GM19099 (cell line): ENCODE results near the gene SLC25A40.

Source experiments
- POLR2A ChIP-seq: IDR thresholded peaks from 3 replicates; pipeline ENCODE4 v1.6.1; 2011; ENCODE audit warnings: low read depth; ENCODE audit not compliant: insufficient read length; ENCODE audit errors: extremely low read depth

The SLC25A40 gene

GRCh38 chr7:87797798-87798403 lies 78.3 kb downstream of the SLC25A40 start:
- TF ChIP-seq POLR2A = no peak

GRCh38 chr7:87797395-87797794 lies 78.8 kb downstream of the SLC25A40 start:
- TF ChIP-seq POLR2A = no peak

GRCh38 chr7:87785368-87785995 lies 90.7 kb downstream of the SLC25A40 start:
- no peak for TF ChIP-seq POLR2A

- no peak for TF ChIP-seq POLR2A
These were observed 91.7 kb downstream of the SLC25A40 start for GRCh38 chr7:87784424-87784823.
